ENCODE measurements around the gene PARP1.

PARP1 gene

GRCh38 chr1:226376300-226376699 is 31.6 kb downstream of the PARP1 start:
- no peak for DNase-seq (ENCODE audit: low read depth)

GRCh38 chr1:226373376-226373775 is 34.5 kb downstream of the PARP1 start:
- no peak for DNase-seq (ENCODE audit: low read depth)

GRCh38 chr1:226372885-226373284 is 35.0 kb downstream of the PARP1 start:
- DNase-seq (ENCODE audit: low read depth), result no peak

GRCh38 chr1:226371866-226372490 is 35.9 kb downstream of the PARP1 start:
- DNase-seq (ENCODE audit: low read depth), result no peak

GRCh38 chr1:226371027-226371694 is 36.7 kb downstream of the PARP1 start:
- DNase-seq (ENCODE audit: low read depth), result no peak

GRCh38 chr1:226370144-226370923 is 37.6 kb downstream of the PARP1 start:
- DNase-seq (ENCODE audit: low read depth), result no peak

- no peak for DNase-seq (ENCODE audit: low read depth)
Observed at GRCh38 chr1:226369110-226369509, 38.8 kb downstream of the PARP1 start.

- DNase-seq (ENCODE audit: low read depth), result no peak
Observed at GRCh38 chr1:226366290-226366689, 41.6 kb downstream of the PARP1 start.

- DNase-seq (ENCODE audit: low read depth), result peak; percentile 41
Observed at GRCh38 chr1:226365831-226366231, 42.1 kb downstream of the PARP1 start.

GRCh38 chr1:226364901-226365565 is 42.9 kb downstream of the PARP1 start:
- DNase-seq (ENCODE audit: low read depth), result no peak

GRCh38 chr1:226364514-226364899 is 43.4 kb downstream of the PARP1 start:
- no peak for DNase-seq (ENCODE audit: low read depth)

- no peak for DNase-seq (ENCODE audit: low read depth)
Observed at GRCh38 chr1:226363801-226364513, 43.9 kb downstream of the PARP1 start.

GRCh38 chr1:226362891-226363447 is 44.9 kb downstream of the PARP1 start:
- no peak for DNase-seq (ENCODE audit: low read depth)

GRCh38 chr1:226362361-226362760 is 45.5 kb downstream of the PARP1 start:
- DNase-seq (ENCODE audit: low read depth), result no peak

GRCh38 chr1:226360106-226360746 is 47.7 kb downstream of the PARP1 start:
- no peak for DNase-seq (ENCODE audit: low read depth)

- no peak for DNase-seq (ENCODE audit: low read depth)
Observed at GRCh38 chr1:226357416-226357815, 50.5 kb downstream of the PARP1 start.

GRCh38 chr1:226355669-226356551 is 52.0 kb downstream of the PARP1 start:
- no peak for DNase-seq (ENCODE audit: low read depth)

- no peak for DNase-seq (ENCODE audit: low read depth)
Observed at GRCh38 chr1:226355016-226355415, 52.9 kb downstream of the PARP1 start.

GRCh38 chr1:226353698-226354525 is 54.0 kb downstream of the PARP1 start:
- no peak for DNase-seq (ENCODE audit: low read depth)

Data from iris pigment epithelial cell (primary cell).